Measurements from ENCODE around the gene NEDD4L.

Gene NEDD4L

GRCh38 chr18:58217052-58217451 lies 173.0 kb downstream of the NEDD4L start:
- no peak for DNase-seq

- DNase-seq = no peak
Measured at GRCh38 chr18:58218117-58218516, 174.1 kb downstream of the NEDD4L start.

- DNase-seq = no peak
Measured at GRCh38 chr18:58221060-58221725, 177.2 kb downstream of the NEDD4L start.

GRCh38 chr18:58222432-58223125 lies 178.6 kb downstream of the NEDD4L start:
- DNase-seq = no peak

GRCh38 chr18:58223717-58224424 lies 179.8 kb downstream of the NEDD4L start:
- DNase-seq = no peak

GRCh38 chr18:58224425-58224750 lies 180.4 kb downstream of the NEDD4L start:
- no peak for DNase-seq

GRCh38 chr18:58225101-58225500 lies 181.1 kb downstream of the NEDD4L start:
- no peak for DNase-seq

- DNase-seq = no peak
Measured at GRCh38 chr18:58226429-58226828, 182.4 kb downstream of the NEDD4L start.

- DNase-seq = no peak
Measured at GRCh38 chr18:58227361-58227930, 183.4 kb downstream of the NEDD4L start.

- no peak for DNase-seq
Measured at GRCh38 chr18:58228176-58228575, 184.2 kb downstream of the NEDD4L start.

- DNase-seq = no peak
Measured at GRCh38 chr18:58228762-58229161, 184.7 kb downstream of the NEDD4L start.

- DNase-seq = peak; percentile 63
Measured at GRCh38 chr18:58229162-58229561, 185.1 kb downstream of the NEDD4L start.

- no peak for DNase-seq
Measured at GRCh38 chr18:58230438-58231179, 186.6 kb downstream of the NEDD4L start.

GRCh38 chr18:58231930-58232329 lies 187.9 kb downstream of the NEDD4L start:
- DNase-seq = no peak

GRCh38 chr18:58232668-58233067 lies 188.6 kb downstream of the NEDD4L start:
- DNase-seq = no peak

- DNase-seq = no peak
Measured at GRCh38 chr18:58234359-58234741, 190.3 kb downstream of the NEDD4L start.

- DNase-seq = no peak
Measured at GRCh38 chr18:58235001-58235436, 191.0 kb downstream of the NEDD4L start.

- peak; percentile 44 for DNase-seq
Measured at GRCh38 chr18:58239879-58240278, 195.9 kb downstream of the NEDD4L start.

- DNase-seq = no peak
Measured at GRCh38 chr18:58241026-58241679, 197.1 kb downstream of the NEDD4L start.

- peak; percentile 87 for DNase-seq
Measured at GRCh38 chr18:58241877-58242276, 197.9 kb downstream of the NEDD4L start.

- DNase-seq = no peak
Measured at GRCh38 chr18:58242435-58242834, 198.4 kb downstream of the NEDD4L start.

- DNase-seq = no peak
Measured at GRCh38 chr18:58242968-58243367, 198.9 kb downstream of the NEDD4L start.

GRCh38 chr18:58243401-58243800 lies 199.4 kb downstream of the NEDD4L start:
- DNase-seq = no peak
